ENCODE measurements around the gene AKTIP. TPM values are rescaled to one million over a fixed set of nuclear protein-coding genes. Genes with fewer than 3 reads are reported as not detected.

AKTIP gene
- polyA plus RNA-seq, 1 donor from 2014 or later: 68.6 TPM

GRCh38 chr16:53446090-53446489, 56.9 kb downstream of the AKTIP start (continued):
- TF ChIP-seq, protein P1, sequence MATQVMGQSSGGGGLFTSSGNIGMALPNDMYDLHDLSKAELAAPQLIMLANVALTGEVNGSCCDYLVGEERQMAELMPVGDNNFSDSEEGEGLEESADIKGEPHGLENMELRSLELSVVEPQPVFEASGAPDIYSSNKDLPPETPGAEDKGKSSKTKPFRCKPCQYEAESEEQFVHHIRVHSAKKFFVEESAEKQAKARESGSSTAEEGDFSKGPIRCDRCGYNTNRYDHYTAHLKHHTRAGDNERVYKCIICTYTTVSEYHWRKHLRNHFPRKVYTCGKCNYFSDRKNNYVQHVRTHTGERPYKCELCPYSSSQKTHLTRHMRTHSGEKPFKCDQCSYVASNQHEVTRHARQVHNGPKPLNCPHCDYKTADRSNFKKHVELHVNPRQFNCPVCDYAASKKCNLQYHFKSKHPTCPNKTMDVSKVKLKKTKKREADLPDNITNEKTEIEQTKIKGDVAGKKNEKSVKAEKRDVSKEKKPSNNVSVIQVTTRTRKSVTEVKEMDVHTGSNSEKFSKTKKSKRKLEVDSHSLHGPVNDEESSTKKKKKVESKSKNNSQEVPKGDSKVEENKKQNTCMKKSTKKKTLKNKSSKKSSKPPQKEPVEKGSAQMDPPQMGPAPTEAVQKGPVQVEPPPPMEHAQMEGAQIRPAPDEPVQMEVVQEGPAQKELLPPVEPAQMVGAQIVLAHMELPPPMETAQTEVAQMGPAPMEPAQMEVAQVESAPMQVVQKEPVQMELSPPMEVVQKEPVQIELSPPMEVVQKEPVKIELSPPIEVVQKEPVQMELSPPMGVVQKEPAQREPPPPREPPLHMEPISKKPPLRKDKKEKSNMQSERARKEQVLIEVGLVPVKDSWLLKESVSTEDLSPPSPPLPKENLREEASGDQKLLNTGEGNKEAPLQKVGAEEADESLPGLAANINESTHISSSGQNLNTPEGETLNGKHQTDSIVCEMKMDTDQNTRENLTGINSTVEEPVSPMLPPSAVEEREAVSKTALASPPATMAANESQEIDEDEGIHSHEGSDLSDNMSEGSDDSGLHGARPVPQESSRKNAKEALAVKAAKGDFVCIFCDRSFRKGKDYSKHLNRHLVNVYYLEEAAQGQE (IDR thresholded peaks at IDR 0.05; ENCODE audit: borderline replicate concordance): no peak

DNA sequence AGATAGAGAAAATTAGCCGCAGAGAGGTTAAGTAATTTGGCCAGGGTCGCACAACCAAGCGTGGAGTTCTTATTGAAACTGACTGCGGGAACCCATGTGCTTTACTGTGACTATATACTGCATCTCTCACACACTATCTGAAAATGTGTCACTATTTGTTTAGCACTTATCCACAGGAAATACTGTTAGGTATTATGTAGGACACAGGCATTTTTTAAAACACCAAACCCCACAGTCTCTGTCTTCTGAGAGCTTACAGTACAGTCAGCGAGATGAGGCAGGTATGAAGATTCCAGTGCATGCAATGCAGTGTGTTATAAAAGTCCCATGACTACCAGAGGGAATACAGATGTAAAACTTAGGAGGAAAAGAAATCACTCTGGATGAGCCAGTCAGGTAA, 57.5 kb downstream of the AKTIP start:
- Histone ChIP-seq H3F3A (ENCODE audit: insufficient read depth, low read length, poor library complexity, severe bottlenecking) (no peaks in the 10 kb centered on the region), H3K27ac (ENCODE audit: low read length) (no peak overlapping the region), H2AFZ (ENCODE audit: low read depth, low read length) (no peak overlapping the region), H3K4me2 (ENCODE audit: low read length) (no peak overlapping the region), H3K27me3 (ENCODE audit: insufficient read depth, low read depth, low read length) (no peaks in the 10 kb centered on the region), H3K9me2 (ENCODE audit: insufficient read depth, low read length) (no peaks in the 10 kb centered on the region), H3K79me2 (replicated peaks; ENCODE audit: insufficient read depth, low read length) (no peaks in the 10 kb centered on the region), H3K9me3 (ENCODE audit: low read length) (no peaks in the 10 kb centered on the region), H4K20me1 (ENCODE audit: insufficient read depth) (no peaks in the 10 kb centered on the region), H3K4me3 (ENCODE audit: low read length) (no peak overlapping the region), H3K9ac (ENCODE audit: low read length) (no peak overlapping the region), H3K36me3 (ENCODE audit: insufficient read depth, low read length) (peaks cover 7% of the 10 kb centered on the region)
- TF ChIP-seq SMC3 (conservative IDR thresholded peaks at IDR 0.05; ENCODE audit: poor library complexity) (no peak), TAF1 (IDR thresholded peaks at IDR 0.05; ENCODE audit: low read depth) (no peak), POLR2AphosphoS5 (IDR thresholded peaks at IDR 0.05) (no peak), EZH2 (IDR thresholded peaks at IDR 0.05; ENCODE audit: borderline replicate concordance, insufficient read depth, low read length, poor library complexity, severe bottlenecking) (no peak), RAD21 (conservative IDR thresholded peaks at IDR 0.05) (no peak)
- TF ChIP-seq, protein P2, sequence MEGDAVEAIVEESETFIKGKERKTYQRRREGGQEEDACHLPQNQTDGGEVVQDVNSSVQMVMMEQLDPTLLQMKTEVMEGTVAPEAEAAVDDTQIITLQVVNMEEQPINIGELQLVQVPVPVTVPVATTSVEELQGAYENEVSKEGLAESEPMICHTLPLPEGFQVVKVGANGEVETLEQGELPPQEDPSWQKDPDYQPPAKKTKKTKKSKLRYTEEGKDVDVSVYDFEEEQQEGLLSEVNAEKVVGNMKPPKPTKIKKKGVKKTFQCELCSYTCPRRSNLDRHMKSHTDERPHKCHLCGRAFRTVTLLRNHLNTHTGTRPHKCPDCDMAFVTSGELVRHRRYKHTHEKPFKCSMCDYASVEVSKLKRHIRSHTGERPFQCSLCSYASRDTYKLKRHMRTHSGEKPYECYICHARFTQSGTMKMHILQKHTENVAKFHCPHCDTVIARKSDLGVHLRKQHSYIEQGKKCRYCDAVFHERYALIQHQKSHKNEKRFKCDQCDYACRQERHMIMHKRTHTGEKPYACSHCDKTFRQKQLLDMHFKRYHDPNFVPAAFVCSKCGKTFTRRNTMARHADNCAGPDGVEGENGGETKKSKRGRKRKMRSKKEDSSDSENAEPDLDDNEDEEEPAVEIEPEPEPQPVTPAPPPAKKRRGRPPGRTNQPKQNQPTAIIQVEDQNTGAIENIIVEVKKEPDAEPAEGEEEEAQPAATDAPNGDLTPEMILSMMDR (IDR thresholded peaks at IDR 0.05; ENCODE audit: poor library complexity, severe bottlenecking): no peak

Small RNA genes within 50 kb of the gene (small RNA-seq; reads per million reads assigned to genes)
- gene RNU6-1153P: 0 reads per million in 3 experiments

Other genes starting within 250 kb of the AKTIP start
- 146 and 150 TPM in 2 replicates for gene RBL2, start 68.7 kb downstream of the AKTIP start, polyA plus RNA-seq
- 21.3 and 24.6 TPM in 2 replicates for gene RPGRIP1L, start 200.7 kb upstream of the AKTIP start, polyA plus RNA-seq
- gene FTO, start 200.9 kb upstream of the AKTIP start, polyA plus RNA-seq: 80.1 and 83.0 TPM in 2 replicates

Measured in neural cell (in vitro differentiated cells).